GM21360 (cell line): ENCODE data around the gene FGFR2.
"Not testable (repeated sequence)": the region's sequence is repeated elsewhere in the genome, so short reads cannot be mapped to it uniquely, and the experiment has no call there.

Experiments
- ATAC-seq: cut with Tn5 transposase; IDR thresholded peaks from one replicate; pipeline ENCODE4 v1.9.1; 2021; ENCODE audit warnings: mild to moderate bottlenecking, moderate library complexity; ENCODE audit not compliant: unreplicated experiment

FGFR2 gene

GRCh38 chr10:121556918-121557573 is 41.2 kb downstream of the FGFR2 start:
- no peak for ATAC-seq

GRCh38 chr10:121556455-121556854 is 41.8 kb downstream of the FGFR2 start:
- no peak for ATAC-seq

GRCh38 chr10:121554916-121555315 is 43.3 kb downstream of the FGFR2 start:
- not testable (repeated sequence) for ATAC-seq

GRCh38 chr10:121553511-121554264 is 44.6 kb downstream of the FGFR2 start:
- ATAC-seq, result no peak

- no peak for ATAC-seq
These were observed 45.5 kb downstream of the FGFR2 start for GRCh38 chr10:121552746-121553145.

GRCh38 chr10:121551210-121551885 is 46.9 kb downstream of the FGFR2 start:
- ATAC-seq, result no peak

- no peak for ATAC-seq
These were observed 53.9 kb downstream of the FGFR2 start for GRCh38 chr10:121544301-121544869.

GRCh38 chr10:121543545-121543944 is 54.7 kb downstream of the FGFR2 start:
- no peak for ATAC-seq

- ATAC-seq, result no peak
These were observed 56.7 kb downstream of the FGFR2 start for GRCh38 chr10:121541450-121542120.

- no peak for ATAC-seq
These were observed 57.4 kb downstream of the FGFR2 start for GRCh38 chr10:121540732-121541395.

- no peak for ATAC-seq
These were observed 58.5 kb downstream of the FGFR2 start for GRCh38 chr10:121539786-121540185.

GRCh38 chr10:121536310-121536913 is 61.8 kb downstream of the FGFR2 start:
- no peak for ATAC-seq

GRCh38 chr10:121535381-121535780 is 62.9 kb downstream of the FGFR2 start:
- no peak for ATAC-seq

GRCh38 chr10:121532292-121532864 is 65.9 kb downstream of the FGFR2 start:
- ATAC-seq, result no peak

- ATAC-seq, result no peak
These were observed 66.4 kb downstream of the FGFR2 start for GRCh38 chr10:121531830-121532178.

- no peak for ATAC-seq
These were observed 67.0 kb downstream of the FGFR2 start for GRCh38 chr10:121531076-121531829.

- no peak for ATAC-seq
These were observed 67.7 kb downstream of the FGFR2 start for GRCh38 chr10:121530481-121531075.

- no peak for ATAC-seq
These were observed 70.6 kb downstream of the FGFR2 start for GRCh38 chr10:121527690-121528089.

GRCh38 chr10:121526801-121527221 is 71.4 kb downstream of the FGFR2 start:
- no peak for ATAC-seq
